Stimulated activated CD4-positive, alpha-beta T cell treated with anti-CD3 and anti-CD28 coated beads, TNF-alpha, amount 100 ng/mL, for 4 hours (primary cell): ENCODE measurements around the gene GET3.

ENCODE experiments used
- DNase-seq, 3 experiments: peaks; one replicate each; pipeline ENCODE4 v3.0.0-alpha.2; 2020; ENCODE audit warnings: low read depth in 3 of 3

The GET3 gene

DNA sequence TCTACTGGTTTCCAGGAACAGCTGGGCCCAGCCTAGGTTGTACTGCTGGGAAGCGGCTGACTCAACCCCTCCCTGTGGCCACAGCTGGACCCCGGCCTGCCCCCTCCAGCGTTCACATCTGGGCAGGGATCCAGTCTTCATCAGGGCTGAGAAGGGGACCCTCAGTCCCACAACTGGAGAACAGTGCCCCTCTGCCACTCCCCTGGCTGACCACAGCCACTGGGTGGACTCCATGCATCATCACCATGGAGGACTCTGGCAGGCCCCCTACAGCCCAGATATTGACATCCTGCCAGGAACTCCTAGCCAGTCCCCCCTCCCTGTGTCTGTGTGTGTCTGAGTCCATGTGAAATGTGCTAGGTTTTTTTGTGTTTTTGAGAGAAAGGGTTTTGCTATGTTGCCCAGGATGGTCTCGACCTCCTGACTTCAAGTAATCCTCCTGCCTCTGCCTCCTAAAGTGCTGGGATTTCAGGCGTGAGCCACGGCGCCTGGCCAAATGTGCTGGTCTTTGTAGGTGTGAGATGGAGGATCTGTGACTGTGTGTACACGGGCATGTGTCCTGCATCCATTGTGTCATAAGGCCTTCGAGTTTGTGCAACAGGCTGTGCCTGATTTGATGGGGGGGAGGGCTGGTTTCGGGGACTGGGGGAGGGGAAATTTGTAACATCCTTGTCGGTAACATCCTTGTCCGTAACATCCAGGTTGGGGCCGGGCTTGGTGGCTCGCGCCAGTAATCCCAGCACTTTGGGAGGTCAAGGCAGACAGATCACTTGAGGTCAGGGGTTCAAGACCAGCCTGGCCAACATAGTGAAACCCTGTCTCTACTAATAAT lies 42.1 kb downstream of the GET3 start:
- no peak for DNase-seq

DNA sequence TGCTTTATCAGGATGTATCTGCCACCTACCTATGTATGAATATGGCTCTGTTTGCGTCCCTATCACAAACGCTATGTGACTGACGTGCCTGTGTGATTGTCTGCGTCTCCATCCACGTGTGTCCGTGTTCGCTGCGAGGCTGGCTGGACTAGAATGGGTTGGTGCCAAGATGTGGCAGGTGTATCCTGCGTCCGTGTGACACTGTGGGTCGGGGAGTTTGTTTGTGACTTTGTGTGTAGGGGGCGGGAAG lies 44.8 kb downstream of the GET3 start:
- no peak for DNase-seq

DNA sequence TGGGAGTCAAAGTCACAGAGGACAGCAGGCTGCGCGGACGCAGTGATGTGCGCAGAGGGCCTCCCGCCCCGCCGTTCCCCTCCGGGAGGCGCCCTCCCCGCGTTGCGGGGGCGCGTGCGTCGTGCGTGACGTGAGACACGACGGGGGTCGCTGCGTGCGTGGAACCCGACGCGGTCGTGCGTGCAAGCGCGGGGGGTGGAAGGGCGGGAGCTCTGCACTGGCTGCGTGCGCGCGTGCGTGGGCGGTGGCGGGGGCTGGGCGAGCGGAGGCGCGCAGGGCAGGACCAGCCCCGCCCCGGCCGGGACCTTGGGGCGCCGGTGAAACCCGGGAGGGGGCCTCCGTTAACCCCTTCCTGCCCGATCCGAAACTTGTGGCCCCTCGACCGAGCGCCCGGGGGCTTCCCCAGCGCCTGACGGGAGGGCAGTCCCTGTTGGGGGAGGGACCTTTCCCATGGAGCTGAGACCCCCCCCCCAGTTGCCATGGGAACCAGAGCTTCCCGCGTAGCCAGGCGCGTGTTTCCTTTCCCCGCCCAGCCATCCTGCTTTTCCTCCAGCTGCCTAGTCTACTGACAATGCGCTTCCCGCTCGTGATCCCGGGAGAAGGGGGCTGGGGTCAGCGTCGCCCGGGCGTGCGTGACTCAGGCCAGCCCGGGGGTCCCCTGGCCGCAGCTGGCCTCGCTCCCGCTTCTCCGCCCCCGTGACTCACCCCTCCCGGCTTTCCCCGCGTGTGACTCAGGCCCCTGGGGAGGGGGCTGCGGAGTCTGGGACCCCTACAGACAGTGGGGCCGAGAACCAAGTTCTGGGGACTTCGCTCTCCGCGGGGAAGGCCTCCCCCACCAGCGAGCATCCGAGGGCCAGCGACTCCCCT lies 45.4 kb downstream of the GET3 start:
- peak; percentile 80 to 89 (median 86) for DNase-seq

DNA sequence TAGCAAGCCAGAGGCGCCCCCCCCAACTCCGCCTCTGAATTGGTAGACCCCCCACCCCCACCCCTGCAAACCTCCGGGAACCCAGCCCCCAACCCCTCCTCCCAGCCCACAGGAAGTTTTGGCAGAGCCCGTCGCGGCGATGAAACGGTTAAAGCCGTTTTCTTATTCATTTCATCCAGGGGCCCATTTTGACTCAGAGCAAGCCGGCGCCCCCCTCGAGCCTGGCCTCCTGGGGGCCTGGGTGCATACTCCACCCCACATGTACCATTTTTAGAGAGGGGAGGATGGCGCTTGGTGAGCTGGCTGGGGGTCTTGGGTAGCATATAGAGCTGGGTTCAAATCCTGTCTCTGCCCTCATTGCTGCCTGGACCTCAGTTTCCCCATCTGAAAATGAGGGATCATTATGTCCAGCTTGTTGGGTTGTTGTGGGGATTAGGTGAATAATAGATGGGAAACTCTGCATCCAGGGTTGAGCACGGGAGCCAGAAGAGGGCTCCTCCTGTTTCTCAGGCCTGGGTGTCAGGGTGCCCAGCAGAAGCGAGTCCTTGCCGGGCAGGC lies 46.1 kb downstream of the GET3 start:
- DNase-seq = no peak

DNA sequence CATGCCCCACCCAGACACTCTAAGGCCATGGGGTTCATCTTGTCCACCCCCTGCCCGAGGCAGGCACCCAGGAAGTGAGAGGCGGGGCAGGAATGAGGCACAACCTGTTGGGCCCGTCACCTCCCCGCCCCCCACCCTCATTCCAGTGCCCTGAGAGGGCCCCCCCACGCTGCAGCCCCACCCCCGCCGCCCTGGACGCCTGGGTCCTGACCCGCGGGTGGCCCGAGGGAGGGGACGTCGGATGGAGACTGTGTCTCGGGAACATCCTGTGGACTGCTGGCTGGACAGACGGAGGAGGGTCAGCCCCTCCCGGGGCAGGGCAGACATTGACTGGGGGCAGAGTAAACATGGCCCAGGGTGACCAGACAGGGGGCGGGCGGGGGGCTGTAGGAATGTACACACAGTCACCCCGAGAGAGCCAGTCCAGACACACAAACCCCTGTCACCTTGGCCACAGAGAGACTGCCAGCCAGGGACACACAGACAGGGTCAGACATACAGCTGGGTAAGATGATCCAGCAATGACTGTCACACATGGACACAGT lies 46.6 kb downstream of the GET3 start:
- DNase-seq = no peak

DNA sequence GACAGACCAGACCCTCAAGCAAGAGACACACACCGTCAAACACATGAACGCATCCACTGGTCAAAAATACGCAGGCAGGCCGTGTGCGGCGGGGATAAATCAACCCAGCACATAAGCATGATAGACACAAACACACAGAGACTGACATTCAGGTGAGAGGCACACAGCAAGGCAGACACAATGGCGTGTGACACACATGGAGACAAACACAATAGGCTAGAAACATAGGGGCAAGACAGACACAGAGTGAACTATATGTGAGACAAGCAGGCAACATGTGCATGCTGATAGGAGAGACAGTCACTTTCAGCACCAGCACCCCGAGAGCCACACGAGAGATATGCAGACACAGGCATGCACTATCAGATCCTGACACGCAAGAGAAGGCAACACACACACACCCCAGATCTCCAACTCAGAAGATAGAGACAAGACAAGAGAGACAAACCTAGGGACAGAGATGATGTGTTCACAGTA lies 47.1 kb downstream of the GET3 start:
- DNase-seq = no peak

DNA sequence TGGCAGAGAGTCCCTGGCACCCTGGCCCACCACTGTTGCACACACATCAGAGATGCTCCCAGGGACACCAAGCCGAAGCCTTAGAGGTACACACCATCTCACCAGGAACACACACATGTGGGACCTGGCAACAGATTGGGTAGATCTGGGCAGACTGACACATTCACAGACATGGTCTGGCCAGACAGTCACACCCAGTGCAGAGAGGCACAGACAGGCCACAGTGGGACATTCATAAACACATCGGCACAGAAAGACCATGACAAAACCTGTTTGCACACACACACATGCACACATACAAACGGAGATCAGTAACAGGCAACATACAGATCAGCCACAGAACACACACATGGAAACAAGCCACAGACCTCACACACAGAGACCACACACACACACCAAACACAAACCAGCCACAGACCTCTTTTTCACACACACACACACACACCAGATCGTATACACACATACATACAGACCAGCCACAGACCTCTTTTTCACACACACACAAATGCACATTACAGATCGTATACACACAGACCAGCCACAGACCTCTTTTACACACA lies 47.7 kb downstream of the GET3 start:
- DNase-seq = no peak

DNA sequence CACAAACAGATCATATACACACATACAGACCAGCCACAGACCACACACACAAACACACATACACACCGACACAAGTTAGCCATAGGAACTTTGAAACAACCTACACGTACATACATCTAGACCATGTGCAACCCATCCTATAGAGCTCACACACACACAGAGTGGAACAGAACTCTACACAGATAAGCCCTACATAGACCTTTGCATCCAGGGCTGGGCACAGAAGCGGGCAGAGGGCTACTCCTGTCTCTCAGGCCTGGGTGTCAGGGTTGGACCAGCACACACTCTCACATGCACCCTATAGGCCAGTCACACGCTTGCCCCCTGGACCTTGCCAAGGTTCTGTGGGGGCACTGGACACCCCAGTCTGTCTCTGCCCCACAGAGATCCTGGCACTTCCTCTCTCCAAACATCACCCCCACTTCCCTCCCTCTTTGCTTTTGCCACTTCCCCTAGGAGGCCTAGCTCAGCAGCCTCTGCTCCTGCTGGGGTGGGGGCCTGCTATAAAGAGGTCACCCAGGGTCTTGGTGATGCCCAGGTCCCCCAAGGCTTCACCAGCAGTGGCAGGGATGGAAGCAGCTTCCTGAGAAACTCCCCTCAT lies 48.2 kb downstream of the GET3 start:
- no peak for DNase-seq

DNA sequence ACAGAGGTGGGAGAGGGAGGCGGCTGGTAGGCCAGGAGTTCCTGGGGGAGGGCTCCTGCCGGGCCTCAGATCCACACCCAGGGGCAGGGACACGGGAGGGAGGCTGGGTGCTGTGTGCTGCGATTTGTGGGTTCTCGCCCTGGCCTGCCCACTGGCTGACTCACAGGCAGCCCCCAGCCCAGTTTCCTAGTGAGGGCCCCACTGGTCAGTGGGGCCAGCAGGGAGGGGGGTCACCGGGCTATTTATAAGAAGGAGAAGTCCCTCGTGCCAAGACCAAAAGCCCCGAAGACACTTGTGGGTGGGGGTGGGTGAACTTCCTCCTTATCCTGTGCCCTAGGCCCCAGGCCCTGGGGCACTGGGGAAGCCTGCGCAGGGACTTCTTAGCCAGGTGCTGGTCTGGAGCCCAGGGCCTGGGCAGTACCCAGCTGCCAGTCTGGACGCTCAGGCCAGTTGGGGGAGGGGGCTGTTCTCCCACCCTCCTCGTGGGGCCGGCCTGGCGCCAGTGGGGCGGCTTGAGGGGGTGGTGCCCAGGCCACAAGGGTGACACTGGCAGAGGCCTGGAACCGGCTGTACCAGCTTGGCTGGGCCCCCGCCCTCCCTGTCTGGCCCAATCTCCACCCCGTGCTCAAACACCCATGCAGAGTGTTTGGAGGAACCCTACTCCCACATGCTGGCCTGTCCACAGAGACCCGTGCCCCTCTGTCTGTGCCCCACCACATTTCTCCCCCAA lies 49.0 kb downstream of the GET3 start:
- DNase-seq = no peak

DNA sequence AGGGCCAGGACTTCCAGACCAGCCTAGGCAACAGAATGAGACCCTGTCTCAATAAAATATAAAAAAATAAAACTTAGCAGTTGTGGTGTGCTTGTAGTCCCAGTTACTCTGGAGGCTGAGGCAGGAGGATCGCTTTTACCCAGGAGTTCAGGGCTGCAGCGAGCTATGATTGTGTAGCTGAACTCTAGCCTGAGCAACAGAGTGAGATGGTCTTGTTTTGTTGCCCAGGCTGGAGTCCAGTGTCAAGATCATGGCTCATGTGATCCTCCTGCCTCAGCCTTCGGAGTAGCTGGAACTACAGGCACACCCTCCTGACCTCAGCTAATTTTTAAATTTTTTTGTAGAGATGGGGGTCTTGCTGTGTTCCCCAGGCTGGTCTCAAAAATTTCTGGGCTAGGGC lies 49.7 kb downstream of the GET3 start:
- DNase-seq = no peak

DNA sequence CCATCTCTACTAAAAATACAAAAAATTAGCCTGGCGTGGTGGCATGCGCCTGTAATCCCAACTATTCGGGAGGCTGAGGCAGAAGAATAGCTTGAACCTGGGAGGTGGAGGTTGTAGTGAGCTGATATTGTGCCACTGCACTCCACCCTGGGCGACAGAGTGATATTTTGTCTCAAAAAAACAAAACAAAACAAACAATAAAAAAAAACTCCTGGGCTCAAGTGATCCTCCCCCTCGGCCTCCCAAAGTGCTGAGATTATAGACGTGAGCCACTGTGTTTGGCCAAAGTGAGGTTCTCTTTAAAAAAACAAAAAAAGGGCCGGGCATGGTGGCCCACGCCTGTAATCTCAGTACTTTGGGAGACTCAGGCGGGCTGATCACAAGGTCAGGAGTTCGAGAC lies 50.2 kb downstream of the GET3 start:
- no peak for DNase-seq

DNA sequence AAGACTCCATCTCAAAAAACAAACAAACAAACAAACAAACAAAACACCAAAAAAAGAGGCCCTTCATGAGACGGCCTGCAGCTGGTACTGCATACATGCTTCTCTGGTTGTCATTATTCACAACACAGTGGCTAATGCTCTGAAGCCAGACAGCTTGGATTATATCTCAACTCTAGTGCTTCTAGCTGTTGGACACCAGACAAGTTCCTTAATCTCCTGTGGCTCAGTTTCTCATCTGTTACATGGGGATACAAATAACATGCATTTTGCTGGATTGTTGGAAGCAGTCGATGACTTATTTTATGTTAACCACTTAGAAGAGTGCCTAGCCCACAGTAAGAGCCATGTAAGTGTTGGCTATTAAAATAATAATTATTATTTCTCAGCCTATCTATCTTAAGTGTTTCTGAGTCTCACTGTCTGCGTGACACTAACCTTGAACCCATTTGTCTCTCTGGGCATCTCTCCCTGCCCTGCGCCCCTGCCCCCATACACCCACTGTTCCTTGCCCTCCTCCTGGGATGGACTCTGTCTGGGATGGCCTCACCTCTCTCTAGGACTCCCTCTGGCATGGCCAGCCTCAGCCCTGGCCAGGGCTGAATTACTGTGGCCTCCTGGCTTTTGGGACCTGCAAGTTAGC lies 50.9 kb downstream of the GET3 start:
- DNase-seq = no peak

DNA sequence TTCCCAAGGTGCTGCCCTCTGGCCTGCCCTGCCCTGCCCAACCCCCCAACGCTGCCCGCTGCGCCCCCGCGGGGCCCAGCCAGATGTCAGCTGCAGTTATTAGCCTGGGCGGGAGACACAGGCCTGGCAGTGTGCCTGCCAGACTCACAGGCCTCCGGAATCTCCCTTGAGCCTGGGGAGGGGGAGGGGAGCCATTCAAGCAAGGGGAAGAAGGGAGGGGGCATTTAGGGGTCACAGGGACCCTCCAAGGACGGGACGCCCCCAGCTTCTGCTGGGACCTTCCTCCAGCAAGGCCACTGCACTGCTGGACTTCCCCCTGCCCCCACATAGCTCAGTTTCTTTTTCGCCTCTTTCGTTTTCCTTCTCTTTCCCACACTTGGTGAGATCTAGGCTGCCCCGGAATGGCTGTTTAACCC lies 51.4 kb downstream of the GET3 start:
- no peak for DNase-seq

DNA sequence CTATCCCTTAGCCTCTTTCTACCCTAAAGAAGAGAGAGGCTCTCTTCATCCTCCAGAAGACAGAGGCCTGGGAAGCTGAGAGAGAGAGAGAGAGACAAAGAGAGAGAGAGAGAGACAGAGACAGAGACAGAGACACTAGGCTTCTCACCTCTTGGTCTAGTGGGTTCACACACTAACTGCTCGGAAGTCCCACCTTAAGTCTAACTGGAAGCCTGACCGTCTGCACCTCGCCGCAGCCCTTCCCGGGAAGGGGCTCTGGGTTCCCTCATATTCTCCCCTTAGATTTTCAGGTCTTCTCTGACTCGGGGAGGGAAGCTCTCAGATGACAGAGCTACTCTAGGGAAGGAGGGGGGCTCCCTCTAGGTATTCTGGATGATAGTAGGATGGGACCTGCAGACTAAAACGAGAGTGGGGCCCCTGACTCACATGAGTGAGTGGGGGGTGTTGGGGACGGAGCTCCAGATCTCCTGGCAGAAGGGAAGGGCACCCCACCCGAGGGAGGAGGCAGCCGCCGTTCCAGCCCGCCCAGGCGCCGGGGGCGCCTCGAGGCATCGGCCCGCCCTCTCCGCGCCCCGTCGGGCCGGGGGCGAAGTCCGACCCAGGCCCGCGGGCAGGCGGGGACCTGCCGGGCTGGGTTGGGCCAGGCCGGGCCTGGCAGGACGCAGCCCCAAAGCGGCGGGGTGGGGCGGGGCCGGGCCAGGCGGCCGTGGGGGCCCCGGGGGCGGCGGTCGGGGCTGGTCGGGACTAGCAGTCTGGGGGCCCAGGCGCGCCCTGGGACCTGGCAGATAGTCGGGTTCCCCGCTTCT lies 52.0 kb downstream of the GET3 start:
- no peak for DNase-seq

DNA sequence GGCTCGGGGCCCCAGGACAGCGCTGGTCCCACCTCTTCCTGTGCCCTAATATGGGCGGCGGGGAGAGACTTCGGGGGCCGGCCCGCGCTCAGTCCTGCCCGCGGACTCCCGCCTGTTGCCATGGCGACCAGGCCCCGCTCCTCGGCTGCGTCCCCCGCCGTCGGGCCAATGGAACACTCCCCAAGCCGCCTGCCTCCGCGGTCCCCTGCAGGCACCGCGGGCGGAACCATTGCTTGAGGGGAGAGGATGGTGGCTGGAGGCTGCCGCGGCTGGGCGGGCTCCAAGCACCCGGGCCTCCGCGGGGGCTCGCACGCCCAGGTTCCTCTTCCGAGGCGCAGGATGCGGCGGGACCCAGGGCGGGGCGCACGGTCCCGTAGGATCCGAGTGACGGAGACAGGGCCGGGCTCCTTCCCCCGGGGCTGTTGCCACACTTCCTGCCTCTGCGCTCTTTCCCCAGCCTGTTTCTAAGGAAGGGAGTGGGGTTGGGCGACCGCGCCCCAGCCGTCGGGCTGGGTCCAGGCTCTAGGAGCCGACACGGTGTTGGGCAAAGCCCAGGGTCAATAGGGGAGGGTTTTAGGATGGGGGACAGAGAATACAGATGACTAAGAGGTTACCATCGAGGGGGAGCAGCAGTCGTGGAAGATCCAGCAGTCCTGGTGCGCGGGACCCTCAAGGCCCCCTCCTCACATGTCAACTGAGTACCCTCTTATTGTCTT lies 52.8 kb downstream of the GET3 start:
- DNase-seq = peak; percentile 69 to 79 (median 76)

DNA sequence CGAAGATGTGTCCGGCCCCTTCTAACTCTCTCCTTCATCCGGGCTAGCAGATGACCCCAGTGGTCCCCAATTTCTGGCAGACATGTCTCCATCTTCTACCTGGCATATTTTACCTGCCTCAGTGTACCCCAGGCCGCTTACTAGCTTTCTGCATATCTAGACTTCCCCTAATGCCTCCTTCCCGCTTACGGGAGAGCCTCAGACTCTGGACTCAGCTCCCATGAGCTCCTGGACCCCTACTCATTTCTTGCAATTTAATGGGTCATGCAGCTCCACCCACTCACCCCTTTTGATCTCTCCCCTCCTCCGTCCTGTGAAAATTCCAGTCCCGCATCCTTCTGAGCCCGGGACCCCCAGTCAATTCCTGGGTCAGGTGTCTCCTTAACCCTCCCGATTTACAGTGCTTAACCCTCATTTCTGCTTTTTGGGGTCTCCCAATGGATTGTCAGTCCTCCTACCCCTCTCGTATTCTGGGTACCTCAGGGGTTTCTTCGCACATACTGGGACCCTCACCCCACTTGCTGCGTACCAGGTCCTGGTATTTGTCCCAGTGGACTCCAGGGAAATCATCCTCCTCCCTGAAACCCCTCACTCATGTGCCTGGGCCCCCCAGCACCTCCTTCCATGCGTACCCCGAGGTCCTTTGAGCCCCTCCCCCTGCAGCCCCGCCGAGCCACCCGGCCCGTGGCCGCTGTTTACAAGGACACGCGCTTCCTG lies 53.5 kb downstream of the GET3 start:
- no peak for DNase-seq

DNA sequence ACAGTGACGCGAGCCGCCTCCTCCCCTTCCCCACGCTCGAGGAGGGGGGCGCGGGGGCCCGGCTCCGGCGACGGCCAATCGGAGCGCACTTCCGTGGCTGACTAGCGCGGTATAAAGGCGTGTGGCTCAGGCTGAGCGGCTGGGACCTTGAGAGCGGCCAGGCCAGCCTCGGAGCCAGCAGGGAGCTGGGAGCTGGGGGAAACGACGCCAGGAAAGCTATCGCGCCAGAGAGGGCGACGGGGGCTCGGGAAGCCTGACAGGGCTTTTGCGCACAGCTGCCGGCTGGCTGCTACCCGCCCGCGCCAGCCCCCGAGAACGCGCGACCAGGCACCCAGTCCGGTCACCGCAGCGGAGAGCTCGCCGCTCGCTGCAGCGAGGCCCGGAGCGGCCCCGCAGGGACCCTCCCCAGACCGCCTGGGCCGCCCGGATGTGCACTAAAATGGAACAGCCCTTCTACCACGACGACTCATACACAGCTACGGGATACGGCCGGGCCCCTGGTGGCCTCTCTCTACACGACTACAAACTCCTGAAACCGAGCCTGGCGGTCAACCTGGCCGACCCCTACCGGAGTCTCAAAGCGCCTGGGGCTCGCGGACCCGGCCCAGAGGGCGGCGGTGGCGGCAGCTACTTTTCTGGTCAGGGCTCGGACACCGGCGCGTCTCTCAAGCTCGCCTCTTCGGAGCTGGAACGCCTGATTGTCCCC lies 54.2 kb downstream of the GET3 start, which contains the start of gene JUNB:
TSS of gene JUNB (plus strand) at position 142 of the 706 bp plus-strand sequence. CDS start at position 428, 286 bp downstream.
- DNase-seq = peak; percentile 91 to 97 (median 95)
